H1 (cell line): ENCODE results near the gene RASGRP4. TPM values are rescaled to one million over a fixed set of nuclear protein-coding genes. Genes with fewer than 3 reads are reported as not detected.

Source experiments
- CTCF ChIA-PET: fragments of 300-600 bp; sonication (Branson Sonifier 250); formaldehyde crosslinking; loops from one replicate; lab custom pipeline; 2021; ENCODE audit not compliant: partially characterized antibody; lab: Charles Lee
- POLR2A ChIA-PET: fragments of 300-600 bp; sonication (Branson Sonifier 250); formaldehyde crosslinking; loops from one replicate; lab custom pipeline; 2021; ENCODE audit warnings: inconsistent platforms; ENCODE audit not compliant: partially characterized antibody; lab: Charles Lee
- DNase-seq, 2 experiments: peaks; one replicate each; pipeline versions ENCODE4 v3.0.0 to v3.0.0-alpha.2; 2010 to 2022; ENCODE audit warnings: low spot score in 2 of 2, low read depth in 1 of 2, mixed read lengths in 1 of 2
- FAIRE-seq: peaks from 2 replicates; lab custom pipeline; 2011; peaks lifted over from hg19 to GRCh38; lab: Jason Lieb, UNC
- H2AFZ ChIP-seq: 2 replicates; pipeline ENCODE4 v1.8.1; 2012; ENCODE audit warnings: low read length, inconsistent platforms
- H2AK5ac ChIP-seq: 2 replicates; pipeline ENCODE4 v1.6.1; 2013; ENCODE audit warnings: low read depth, low read length
- H2BK120ac ChIP-seq: replicated peaks from 2 replicates; pipeline ENCODE3; 2013; ENCODE audit warnings: low read depth, low read length, inconsistent platforms
- H2BK12ac ChIP-seq: 2 replicates; pipeline ENCODE4 v1.6.1; 2013; ENCODE audit warnings: low read depth, low read length
- H2BK15ac ChIP-seq: 2 replicates; pipeline ENCODE4 v1.6.1; 2013; ENCODE audit warnings: low read length
- H2BK20ac ChIP-seq: 2 replicates; pipeline ENCODE4 v1.6.1; 2013; ENCODE audit warnings: low read length
- H2BK5ac ChIP-seq: 2 replicates; pipeline ENCODE4 v1.6.1; 2013; ENCODE audit warnings: low read depth, low read length
- H3K14ac ChIP-seq: 2 replicates; pipeline ENCODE4 v1.6.1; 2013; ENCODE audit warnings: inconsistent platforms; ENCODE audit not compliant: insufficient read length
- H3K18ac ChIP-seq: 2 replicates; pipeline ENCODE4 v1.6.1; 2013; ENCODE audit warnings: low read length; ENCODE audit errors: extremely low read depth
- H3K23ac ChIP-seq: 2 replicates; pipeline ENCODE4 v1.6.1; 2013; ENCODE audit warnings: inconsistent platforms; ENCODE audit not compliant: insufficient read length
- H3K23me2 ChIP-seq: 2 replicates; pipeline ENCODE4 v1.6.1; 2013; ENCODE audit warnings: low read depth, low read length
- H3K27ac ChIP-seq: 2 replicates; pipeline ENCODE4 v1.6.1; 2011; ENCODE audit warnings: low read depth, low read length, inconsistent platforms
- H3K27me3 ChIP-seq, 4 experiments: replicated peaks in 1 of 4; 1 replicate in 1 of 4; 2 replicates in 3 of 4; pipeline versions ENCODE4 v1.6.1 to v1.8.1; 2011 to 2013; ENCODE audit warnings: low read length in 3 of 4, mild to moderate bottlenecking in 3 of 4, inconsistent platforms in 2 of 4, mixed read lengths in 2 of 4, moderate library complexity in 1 of 4; ENCODE audit not compliant: control insufficient read depth in 3 of 4, insufficient read depth in 3 of 4; ENCODE audit errors: extremely low read depth in 1 of 4
- H3K36me3 ChIP-seq, 4 experiments: 2 replicates each; pipeline versions ENCODE4 v1.6.1 to v1.8.1; 2011 to 2013; ENCODE audit warnings: mild to moderate bottlenecking in 4 of 4, low read length in 3 of 4, moderate library complexity in 2 of 4, control low read depth in 1 of 4, inconsistent platforms in 1 of 4; ENCODE audit not compliant: insufficient read depth in 4 of 4, control insufficient read depth in 2 of 4
- H3K4ac ChIP-seq: replicated peaks from 2 replicates; pipeline ENCODE3; 2013; ENCODE audit warnings: low read length, low read depth, mixed read lengths, inconsistent platforms; ENCODE audit not compliant: insufficient read length
- H3K4me1 ChIP-seq, 4 experiments: replicated peaks in 1 of 4; 1 replicate in 1 of 4; 2 replicates in 3 of 4; pipeline versions ENCODE4 v1.6.1 to v1.8.1; 2011 to 2013; ENCODE audit warnings: low read length in 3 of 4, inconsistent platforms in 2 of 4, mixed read lengths in 1 of 4; ENCODE audit not compliant: insufficient read depth in 4 of 4, control insufficient read depth in 3 of 4
- H3K4me2 ChIP-seq, 2 experiments: 2 replicates each; pipeline versions ENCODE4 v1.6.1 to v1.8.1; 2011 to 2013; ENCODE audit warnings: low read depth in 2 of 2, low read length in 2 of 2, control low read depth in 1 of 2, inconsistent platforms in 1 of 2, mild to moderate bottlenecking in 1 of 2; ENCODE audit not compliant: insufficient read depth in 1 of 2
- H3K4me3 ChIP-seq, 4 experiments: fragments of 200-600, 300-600 bp in 1 of 4; sonication (generic), shearing (Covaris generic), sonication (Bioruptor Twin) in 1 of 4; 2 replicates each; pipeline versions ENCODE4 v1.5.1 to v1.8.1; 2011 to 2016; ENCODE audit warnings: low read length in 4 of 4, low read depth in 3 of 4, control low read depth in 2 of 4, inconsistent platforms in 2 of 4, mild to moderate bottlenecking in 2 of 4, mixed read lengths in 1 of 4, moderate library complexity in 1 of 4; ENCODE audit not compliant: insufficient read depth in 2 of 4; ENCODE audit errors: extremely low read depth in 1 of 4
- H3K56ac ChIP-seq: replicated peaks from 2 replicates; pipeline ENCODE3; 2013; ENCODE audit warnings: low read depth, mild to moderate bottlenecking, mixed read lengths, low read length, inconsistent platforms; ENCODE audit not compliant: insufficient read length
- H3K79me1 ChIP-seq: 2 replicates; pipeline ENCODE4 v1.6.1; 2013; ENCODE audit warnings: low read depth, low read length, control low read depth
- H3K79me2 ChIP-seq, 2 experiments: 2 replicates each; pipeline versions ENCODE4 v1.6.1 to v1.8.1; 2012 to 2013; ENCODE audit warnings: low read length in 2 of 2, mild to moderate bottlenecking in 2 of 2, inconsistent platforms in 1 of 2; ENCODE audit not compliant: insufficient read depth in 2 of 2, control insufficient read depth in 1 of 2
- H3K9ac ChIP-seq, 4 experiments: replicated peaks in 1 of 4; 1 replicate in 1 of 4; 2 replicates in 3 of 4; pipeline versions ENCODE4 v1.6.1 to v1.8.1; 2011 to 2013; ENCODE audit warnings: low read depth in 3 of 4, low read length in 3 of 4, control low read depth in 2 of 4, mild to moderate bottlenecking in 2 of 4, moderate library complexity in 2 of 4, inconsistent platforms in 1 of 4; ENCODE audit errors: extremely low read depth in 1 of 4
- H3K9me3 ChIP-seq, 2 experiments: 2 replicates each; pipeline versions ENCODE4 v1.6.1 to v1.8.1; 2012 to 2013; ENCODE audit warnings: mild to moderate bottlenecking in 2 of 2, moderate library complexity in 2 of 2, control low read depth in 1 of 2, inconsistent platforms in 1 of 2, low read depth in 1 of 2, low read length in 1 of 2, mixed read lengths in 1 of 2; ENCODE audit not compliant: insufficient read depth in 2 of 2
- H4K20me1 ChIP-seq, 2 experiments: replicated peaks in 1 of 2; 2 replicates each; pipeline versions ENCODE3 to v1.8.1; 2011 to 2013; ENCODE audit warnings: inconsistent platforms in 2 of 2, low read length in 2 of 2, mild to moderate bottlenecking in 1 of 2; ENCODE audit not compliant: insufficient read depth in 2 of 2, control insufficient read depth in 1 of 2
- H4K5ac ChIP-seq: 2 replicates; pipeline ENCODE4 v1.6.1; 2013; ENCODE audit warnings: low read length, low read depth, mixed read lengths, inconsistent platforms; ENCODE audit not compliant: insufficient read length
- H4K8ac ChIP-seq: 2 replicates; pipeline ENCODE4 v1.8.0; 2013; ENCODE audit warnings: mild to moderate bottlenecking, moderate library complexity, low read length, inconsistent platforms; ENCODE audit not compliant: insufficient read depth; ENCODE audit errors: extremely low read depth
- H4K91ac ChIP-seq: replicated peaks from 2 replicates; pipeline ENCODE3; 2013; ENCODE audit warnings: low read length, mixed read lengths, inconsistent platforms; ENCODE audit not compliant: insufficient read length
- CBX8 ChIP-seq: fragments of 300-800, 300-1000 bp; sonication (generic); IDR thresholded peaks from 2 replicates; pipeline ENCODE4 v1.7.1; 2016; ENCODE audit warnings: low read depth, low read length, borderline replicate concordance
- CTCF ChIP-seq, 3 experiments: IDR thresholded peaks; 1 replicate in 2 of 3; 2 replicates in 1 of 3; pipeline versions ENCODE4 v1.5.1 to v1.6.1; 2011; ENCODE audit warnings: low read length in 3 of 3, mild to moderate bottlenecking in 3 of 3, inconsistent platforms in 2 of 3, low read depth in 1 of 3, moderate library complexity in 1 of 3; ENCODE audit not compliant: insufficient read depth in 1 of 3; ENCODE audit errors: control extremely low read depth in 1 of 3
- EZH2 ChIP-seq: fragments of 200-600 bp; sonication (generic); IDR thresholded peaks from 2 replicates; pipeline ENCODE4 v1.7.1; 2012; ENCODE audit warnings: low read depth, mild to moderate bottlenecking, moderate library complexity, low read length, inconsistent platforms; ENCODE audit not compliant: severe bottlenecking
- GABPA ChIP-seq: IDR thresholded peaks from 2 replicates; pipeline ENCODE4 v1.6.1; 2011; ENCODE audit warnings: mild to moderate bottlenecking, low read length, moderate library complexity, borderline replicate concordance; ENCODE audit not compliant: insufficient read depth
- HDAC2 ChIP-seq, 2 experiments: fragments of 300-600 bp in 1 of 2; sonication (generic) in 1 of 2; IDR thresholded peaks; 2 replicates each; pipeline ENCODE4 v1.6.1; 2011 to 2012; ENCODE audit warnings: low read depth in 2 of 2, low read length in 2 of 2, mild to moderate bottlenecking in 2 of 2, moderate library complexity in 2 of 2, borderline replicate concordance in 1 of 2, inconsistent platforms in 1 of 2
- JUND ChIP-seq: IDR thresholded peaks from 2 replicates; pipeline ENCODE4 v1.6.1; 2011; ENCODE audit warnings: mild to moderate bottlenecking, improper control_type of control experiment, low read length
- RXRA ChIP-seq: IDR thresholded peaks from 2 replicates; pipeline ENCODE4 v1.6.1; 2011; ENCODE audit warnings: low read depth, mild to moderate bottlenecking, low read length, moderate library complexity; ENCODE audit not compliant: insufficient read depth
- TBP ChIP-seq: IDR thresholded peaks from 2 replicates; pipeline ENCODE4 v1.6.1; 2011; ENCODE audit warnings: low read depth, low read length, improper control_type of control experiment
- TCF12 ChIP-seq: IDR thresholded peaks from 2 replicates; pipeline ENCODE4 v1.6.1; 2011; ENCODE audit warnings: low read depth, mild to moderate bottlenecking, low read length
- TEAD4 ChIP-seq: IDR thresholded peaks from 2 replicates; pipeline ENCODE4 v1.6.1; 2012; ENCODE audit warnings: low read depth, low read length, inconsistent platforms, mixed read lengths
- WGBS, 2 experiments: shearing (Covaris generic) in 1 of 2; methylation state at CpG; one replicate each; pipeline versions ENCODE4 v1.1.6 to v1.1.7; 2013 to 2015; ENCODE audit warnings: low lambda C conversion rate in 2 of 2, mixed read lengths in 2 of 2, inconsistent platforms in 1 of 2, low coverage in 1 of 2, missing lambda C conversion rate in 1 of 2; ENCODE audit not compliant: insufficient replicate concordance in 2 of 2, insufficient coverage in 1 of 2, insufficient read length in 1 of 2; ENCODE audit errors: extremely low coverage in 1 of 2, missing lambda C conversion rate in 1 of 2; 5-methylcytosine and 5-hydroxymethylcytosine counted together
- polyA plus RNA-seq, 7 experiments: library from polyadenylated mRNA; depleted of rRNA in 3 of 7; stranded (reverse) in 5 of 7; unstranded in 2 of 7; fragments of >200 nt in 5 of 7; fragments of 200-250 nt in 2 of 7; gene quantifications; 1 replicate in 5 of 7; 2 replicates in 1 of 7; 4 replicates in 1 of 7; pipeline versions ENCODE4 v1.2.1 to v1.2.3, GENCODE V29; 2011 to 2013; ENCODE audit warnings: missing spikeins in 2 of 7, mixed read lengths in 2 of 7
- total RNA-seq: library from RNA; stranded (reverse); fragmentation: NEBNext Ultra II Directional; extraction: Animal tissue kit (Norgen Biotek cat#: 25700); gene quantifications from 2 replicates; pipeline ENCODE4 v1.2.1, GENCODE V29; 2021

The RASGRP4 gene
- total and polyA plus RNA-seq, 2 of the 8 experiments (the other 6 are each of a cell fraction or from before 2014, with no cell fraction given) = 1.9 to 3.1 TPM

DNA sequence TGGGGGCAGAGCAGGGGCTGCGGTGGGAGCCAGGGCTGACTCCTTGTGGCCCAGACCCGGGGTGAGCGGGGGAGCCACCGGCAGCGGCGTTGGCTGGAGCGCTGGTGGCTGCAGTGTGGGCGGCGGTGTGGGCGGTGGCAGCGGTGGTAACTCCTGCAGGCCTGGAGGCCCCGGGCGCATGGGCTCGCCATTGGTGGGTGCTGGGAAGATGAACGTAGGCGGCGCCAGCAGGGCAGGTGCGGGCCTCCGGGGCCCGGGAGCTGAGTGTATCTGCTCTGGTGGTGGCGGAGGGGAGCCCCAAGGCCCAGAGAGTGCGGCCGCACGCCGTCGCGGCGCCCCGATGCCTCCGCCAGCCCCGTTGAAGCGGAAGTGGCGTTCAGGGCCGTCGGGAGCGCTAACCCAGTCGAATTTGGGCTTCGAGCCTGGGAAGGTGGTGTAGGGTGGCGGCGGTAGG lies 40.2 kb downstream of the RASGRP4 start:
- Histone ChIP-seq H3K4me1 (peaks cover 3 to 20% (median 11%) of the 10 kb centered on the region in 4 experiments), H3K36me3 (peaks cover 10 to 23% (median 18%) of the 10 kb centered on the region in 4 experiments; a peak in 7 of 8 replicates), H3K9ac (no peak overlapping the region), H2AK5ac (no peak overlapping the region), H3K79me2 (peaks cover 0 to 5% of the 10 kb centered on the region in 2 experiments; a peak in 2 of 4 replicates), H3K18ac (no peak overlapping the region; the same call in 1 of the 2 replicates), H3K23ac (no peak overlapping the region), H2BK12ac (no peak overlapping the region), H3K27ac (no peak overlapping the region), H3K9me3 (no peaks in the 10 kb centered on the region), H2AFZ (no peak overlapping the region), H3K4me2 (peak overlapping the region; percentile 82 to 92), H3K4me3 (peak overlapping the region in 2 of 4 experiments; percentile 7 to 95; a peak in 2 of 8 replicates), H3K4ac (no peak overlapping the region), H3K27me3 (no peaks in the 10 kb centered on the region), H2BK120ac (no peak overlapping the region), H3K79me1 (peaks cover 4% of the 10 kb centered on the region; the same call in 1 of the 2 replicates), H3K23me2 (peaks cover 12% of the 10 kb centered on the region), H2BK20ac (no peak overlapping the region), H4K20me1 (peaks cover 0 to 19% of the 10 kb centered on the region in 2 experiments), H4K91ac (no peak overlapping the region), H2BK15ac (no peak overlapping the region), H4K8ac (peak overlapping the region; percentile 62; the same call in 1 of the 2 replicates), H4K5ac (no peak overlapping the region), H3K14ac (no peak overlapping the region), H3K56ac (no peak overlapping the region), H2BK5ac (no peak overlapping the region)
- FAIRE-seq (no peak), DNase-seq (no peak)
- WGBS, 2 experiments = 77% methylated on average over 32 of the region's 40 CpGs; no CpG with 5 or more reads in 1 of the 2 experiments
- ChIA-PET CTCF (interaction anchor here (0.6 to 3.2 kb wide), 13 partner anchors 11 to 485 kb away, joined by 3 to 37 read pairs (median 4); partner anchors contain the start of genes FAM98C and PSMD8), POLR2A (interaction anchor here (0.6 to 3.0 kb wide), 6 partner anchors 9 to 134 kb away, joined by 3 to 12 read pairs (median 4); no protein-coding TSS in a partner anchor)
- TF ChIP-seq CBX8 = no peak
- TF ChIP-seq JUND = no peak
- no peak for TF ChIP-seq RXRA
- no peak for TF ChIP-seq HDAC2 (IDR thresholded peaks at IDR 0.05; ENCODE audit: borderline replicate concordance in 1 of 2, low read depth in 2 of 2, low read length in 2 of 2)
- no peak for TF ChIP-seq CTCF (IDR thresholded peaks at IDR 0.05; ENCODE audit: control extremely low read depth in 1 of 3, insufficient read depth in 1 of 3, low read depth in 1 of 3, low read length in 3 of 3)
- TF ChIP-seq EZH2 = no peak
- no peak for TF ChIP-seq GABPA
- no peak for TF ChIP-seq TEAD4
- no peak for TF ChIP-seq TBP
- no peak for TF ChIP-seq TCF12
